ENCODE measurements around the gene CINP. TPM values are rescaled to one million over a fixed set of nuclear protein-coding genes. Genes with fewer than 3 reads are reported as not detected.

The CINP gene
- total and polyA plus RNA-seq, 9 of the 15 experiments (the other 6 are each of a cell fraction or from before 2014, with no cell fraction given), result 36.3 to 63.2 (median 43.7) TPM

GRCh38 chr14:102362545-102363181 lies at the start of gene CINP, which contains the start of gene TECPR2 (continued):
- no peak for TF ChIP-seq HDAC2 (IDR thresholded peaks at IDR 0.05)
- TF ChIP-seq TBP (optimal IDR thresholded peaks at IDR 0.05; ENCODE audit: low read depth, low read length), result peak; percentile 31
- no peak for TF ChIP-seq NFE2 (IDR thresholded peaks at IDR 0.05; ENCODE audit: low read depth)
- no peak for TF ChIP-seq HIVEP1 (CRISPR knock-in tag; IDR thresholded peaks at IDR 0.05)
- TF ChIP-seq MLLT1 (IDR thresholded peaks at IDR 0.05), result no peak
- no peak for TF ChIP-seq JUN (IDR thresholded peaks at IDR 0.05; ENCODE audit: borderline replicate concordance, low read depth, low read length)
- TF ChIP-seq JUN (CRISPR knock-in tag; IDR thresholded peaks at IDR 0.05; ENCODE audit: borderline replicate concordance), result no peak
- no peak for TF ChIP-seq CBFA2T2 (conservative IDR thresholded peaks at IDR 0.05)
- TF ChIP-seq HDAC6 (IDR thresholded peaks at IDR 0.05; ENCODE audit: low read depth, low read length), result no peak
- TF ChIP-seq POLR2H (tag; IDR thresholded peaks at IDR 0.05; ENCODE audit: low read depth), result peak; percentile 30; the same call in 1 of the 2 replicates
- TF ChIP-seq NFYB (IDR thresholded peaks at IDR 0.05; ENCODE audit: extremely low read depth, insufficient read length), result no peak
- 0 out of 2 replicates have a peak, but pooled peaks have one; percentile 21 for TF ChIP-seq L3MBTL2 (IDR thresholded peaks at IDR 0.05)
- TF ChIP-seq LARP7 (IDR thresholded peaks at IDR 0.05), result no peak
- TF ChIP-seq ZNF717 (CRISPR knock-in tag; IDR thresholded peaks at IDR 0.05), result no peak
- TF ChIP-seq ASH1L (IDR thresholded peaks at IDR 0.05; ENCODE audit: borderline replicate concordance, low read depth, partially characterized antibody), result no peak
- TF ChIP-seq, protein P1, sequence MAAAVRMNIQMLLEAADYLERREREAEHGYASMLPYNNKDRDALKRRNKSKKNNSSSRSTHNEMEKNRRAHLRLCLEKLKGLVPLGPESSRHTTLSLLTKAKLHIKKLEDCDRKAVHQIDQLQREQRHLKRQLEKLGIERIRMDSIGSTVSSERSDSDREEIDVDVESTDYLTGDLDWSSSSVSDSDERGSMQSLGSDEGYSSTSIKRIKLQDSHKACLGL (CRISPR knock-in tag; IDR thresholded peaks at IDR 0.05; ENCODE audit: borderline replicate concordance, poor library complexity, severe bottlenecking), result peak; percentile 13
- TF ChIP-seq, protein P2, sequence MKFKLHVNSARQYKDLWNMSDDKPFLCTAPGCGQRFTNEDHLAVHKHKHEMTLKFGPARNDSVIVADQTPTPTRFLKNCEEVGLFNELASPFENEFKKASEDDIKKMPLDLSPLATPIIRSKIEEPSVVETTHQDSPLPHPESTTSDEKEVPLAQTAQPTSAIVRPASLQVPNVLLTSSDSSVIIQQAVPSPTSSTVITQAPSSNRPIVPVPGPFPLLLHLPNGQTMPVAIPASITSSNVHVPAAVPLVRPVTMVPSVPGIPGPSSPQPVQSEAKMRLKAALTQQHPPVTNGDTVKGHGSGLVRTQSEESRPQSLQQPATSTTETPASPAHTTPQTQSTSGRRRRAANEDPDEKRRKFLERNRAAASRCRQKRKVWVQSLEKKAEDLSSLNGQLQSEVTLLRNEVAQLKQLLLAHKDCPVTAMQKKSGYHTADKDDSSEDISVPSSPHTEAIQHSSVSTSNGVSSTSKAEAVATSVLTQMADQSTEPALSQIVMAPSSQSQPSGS (CRISPR knock-in tag; IDR thresholded peaks at IDR 0.05), result no peak
- no peak for TF ChIP-seq MCM5 (IDR thresholded peaks at IDR 0.05; ENCODE audit: low read depth)
- TF ChIP-seq PTRF (tag; IDR thresholded peaks at IDR 0.05), result no peak
- TF ChIP-seq, protein P3, sequence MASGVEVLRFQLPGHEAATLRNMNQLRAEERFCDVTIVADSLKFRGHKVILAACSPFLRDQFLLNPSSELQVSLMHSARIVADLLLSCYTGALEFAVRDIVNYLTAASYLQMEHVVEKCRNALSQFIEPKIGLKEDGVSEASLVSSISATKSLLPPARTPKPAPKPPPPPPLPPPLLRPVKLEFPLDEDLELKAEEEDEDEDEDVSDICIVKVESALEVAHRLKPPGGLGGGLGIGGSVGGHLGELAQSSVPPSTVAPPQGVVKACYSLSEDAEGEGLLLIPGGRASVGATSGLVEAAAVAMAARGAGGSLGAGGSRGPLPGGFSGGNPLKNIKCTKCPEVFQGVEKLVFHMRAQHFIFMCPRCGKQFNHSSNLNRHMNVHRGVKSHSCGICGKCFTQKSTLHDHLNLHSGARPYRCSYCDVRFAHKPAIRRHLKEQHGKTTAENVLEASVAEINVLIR (CRISPR knock-in tag; IDR thresholded peaks at IDR 0.05), result peak; percentile 51; the same call in 1 of the 2 replicates
- no peak for TF ChIP-seq RBM39 (optimal IDR thresholded peaks at IDR 0.05; ENCODE audit: low read depth, low read length)
- peak; percentile 38 to 84; a peak in 3 of 4 replicates for TF ChIP-seq MAZ (CRISPR knock-in tag; conservative IDR thresholded peaks at IDR 0.05 in 1 of 2, IDR thresholded peaks at IDR 0.05 in 1 of 2)
- TF ChIP-seq SFPQ (IDR thresholded peaks at IDR 0.05; ENCODE audit: low read depth, low read length), result no peak
